MM.1S (cell line): ENCODE data around the gene SPHK1.

Experiments used
- DNase-seq: peaks from one replicate; pipeline ENCODE4 v3.0.0-alpha.2; 2015
- H2AFZ ChIP-seq: fragments of 300-600 bp; sonication (generic); 2 replicates; pipeline ENCODE4 v1.6.0; 2016; ENCODE audit warnings: antibody characterized with exemption, low read length
- H3F3A ChIP-seq: fragments of 300-600 bp; sonication (generic); 2 replicates; pipeline ENCODE4 v1.6.1; 2016; ENCODE audit warnings: mild to moderate bottlenecking, antibody characterized with exemption, low read length, moderate library complexity, mixed read lengths; ENCODE audit not compliant: insufficient read depth
- H3K27ac ChIP-seq: fragments of 300-600 bp; sonication (generic); 2 replicates; pipeline ENCODE4 v1.5.1; 2016; ENCODE audit warnings: mild to moderate bottlenecking, low read length
- H3K27me3 ChIP-seq: fragments of 300-600 bp; sonication (generic); replicated peaks from 2 replicates; pipeline ENCODE4 v1.6.0; 2016; ENCODE audit warnings: low read length; ENCODE audit not compliant: insufficient read depth
- H3K36me3 ChIP-seq: fragments of 300-600 bp; sonication (generic); replicated peaks from 2 replicates; pipeline ENCODE4 v1.6.1; 2016; ENCODE audit warnings: mild to moderate bottlenecking, low read length, mixed read lengths; ENCODE audit not compliant: insufficient read depth
- H3K4me1 ChIP-seq: fragments of 300-600 bp; sonication (generic); 2 replicates; pipeline ENCODE4 v1.6.1; 2016; ENCODE audit warnings: low read length, mixed read lengths
- H3K4me2 ChIP-seq: fragments of 300-600 bp; sonication (generic); 2 replicates; pipeline ENCODE4 v1.6.0; 2016; ENCODE audit warnings: low read depth, low read length
- H3K4me3 ChIP-seq: fragments of 300-600 bp; sonication (generic); 2 replicates; pipeline ENCODE4 v1.5.1; 2016; ENCODE audit warnings: low read length, mixed read lengths
- H3K79me2 ChIP-seq: fragments of 300-600 bp; sonication (generic); 2 replicates; pipeline ENCODE4 v1.6.1; 2016; ENCODE audit warnings: mixed run types, low read length, mixed read lengths
- H3K9ac ChIP-seq: fragments of 300-600 bp; sonication (generic); 2 replicates; pipeline ENCODE4 v1.6.1; 2016; ENCODE audit warnings: low read length, mixed read lengths
- H3K9me2 ChIP-seq: fragments of 300-600 bp; sonication (generic); replicated peaks from 2 replicates; pipeline ENCODE4 v1.6.1; 2016; ENCODE audit warnings: mild to moderate bottlenecking, low read length, mixed read lengths; ENCODE audit not compliant: insufficient read depth
- H3K9me3 ChIP-seq: fragments of 300-600 bp; sonication (generic); replicated peaks from 2 replicates; pipeline ENCODE4 v1.6.1; 2016; ENCODE audit warnings: mild to moderate bottlenecking, low read length, mixed read lengths; ENCODE audit not compliant: insufficient read depth
- H4K20me1 ChIP-seq: fragments of 300-600 bp; sonication (generic); 2 replicates; pipeline ENCODE4 v1.6.1; 2016; ENCODE audit warnings: mild to moderate bottlenecking, low read length, moderate library complexity, mixed read lengths; ENCODE audit not compliant: insufficient read depth
- EZH2 ChIP-seq: fragments of 300-600 bp; sonication (generic); optimal IDR thresholded peaks from 2 replicates; pipeline ENCODE3; 2017; ENCODE audit warnings: low read depth, mild to moderate bottlenecking, antibody characterized with exemption, low read length, mixed read lengths
- EZH2phosphoT487 ChIP-seq: fragments of 300-600 bp; sonication (generic); IDR thresholded peaks from 2 replicates; pipeline ENCODE4 v1.6.1; 2018; ENCODE audit warnings: antibody characterized with exemption, low read length
- TF ChIP-seq, protein P1 (sequence below): fragments of 300-600 bp; sonication (generic); IDR thresholded peaks from 2 replicates; pipeline ENCODE4 v1.5.1; 2016; ENCODE audit warnings: antibody characterized with exemption, low read length, mixed read lengths

Gene SPHK1

GRCh38 chr17:76353004-76353598 lies 31.3 kb upstream of the SPHK1 start:
- H4K20me1 ChIP-seq = no peaks in the 10 kb centered on the region
- TF ChIP-seq, protein P1, sequence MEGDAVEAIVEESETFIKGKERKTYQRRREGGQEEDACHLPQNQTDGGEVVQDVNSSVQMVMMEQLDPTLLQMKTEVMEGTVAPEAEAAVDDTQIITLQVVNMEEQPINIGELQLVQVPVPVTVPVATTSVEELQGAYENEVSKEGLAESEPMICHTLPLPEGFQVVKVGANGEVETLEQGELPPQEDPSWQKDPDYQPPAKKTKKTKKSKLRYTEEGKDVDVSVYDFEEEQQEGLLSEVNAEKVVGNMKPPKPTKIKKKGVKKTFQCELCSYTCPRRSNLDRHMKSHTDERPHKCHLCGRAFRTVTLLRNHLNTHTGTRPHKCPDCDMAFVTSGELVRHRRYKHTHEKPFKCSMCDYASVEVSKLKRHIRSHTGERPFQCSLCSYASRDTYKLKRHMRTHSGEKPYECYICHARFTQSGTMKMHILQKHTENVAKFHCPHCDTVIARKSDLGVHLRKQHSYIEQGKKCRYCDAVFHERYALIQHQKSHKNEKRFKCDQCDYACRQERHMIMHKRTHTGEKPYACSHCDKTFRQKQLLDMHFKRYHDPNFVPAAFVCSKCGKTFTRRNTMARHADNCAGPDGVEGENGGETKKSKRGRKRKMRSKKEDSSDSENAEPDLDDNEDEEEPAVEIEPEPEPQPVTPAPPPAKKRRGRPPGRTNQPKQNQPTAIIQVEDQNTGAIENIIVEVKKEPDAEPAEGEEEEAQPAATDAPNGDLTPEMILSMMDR = no peak
- TF ChIP-seq EZH2phosphoT487 (no peak), EZH2 (no peak)
- H3K79me2 ChIP-seq = peaks cover 37% of the 10 kb centered on the region
- 0 out of 2 replicates have a peak, but pooled peaks cover 5% of the 10 kb centered on the region for H3K4me1 ChIP-seq
- no peaks in the 10 kb centered on the region for H3K27me3 ChIP-seq
- peak overlapping the region; percentile 81 for H3K4me2 ChIP-seq
- H3K27ac ChIP-seq = peak overlapping the region; percentile 94; the same call in 1 of the 2 replicates
- no peaks in the 10 kb centered on the region for H3K36me3 ChIP-seq
- H3K4me3 ChIP-seq = peak overlapping the region; percentile 93
- 0 out of 2 replicates have a peak, but pooled peaks cover 7% of the 10 kb centered on the region for H3F3A ChIP-seq
- no peak for DNase-seq
- H3K9me3 ChIP-seq = no peaks in the 10 kb centered on the region
- no peaks in the 10 kb centered on the region for H3K9me2 ChIP-seq
- peak overlapping the region; percentile 74 for H2AFZ ChIP-seq
- peak overlapping the region; percentile 86 for H3K9ac ChIP-seq

DNA sequence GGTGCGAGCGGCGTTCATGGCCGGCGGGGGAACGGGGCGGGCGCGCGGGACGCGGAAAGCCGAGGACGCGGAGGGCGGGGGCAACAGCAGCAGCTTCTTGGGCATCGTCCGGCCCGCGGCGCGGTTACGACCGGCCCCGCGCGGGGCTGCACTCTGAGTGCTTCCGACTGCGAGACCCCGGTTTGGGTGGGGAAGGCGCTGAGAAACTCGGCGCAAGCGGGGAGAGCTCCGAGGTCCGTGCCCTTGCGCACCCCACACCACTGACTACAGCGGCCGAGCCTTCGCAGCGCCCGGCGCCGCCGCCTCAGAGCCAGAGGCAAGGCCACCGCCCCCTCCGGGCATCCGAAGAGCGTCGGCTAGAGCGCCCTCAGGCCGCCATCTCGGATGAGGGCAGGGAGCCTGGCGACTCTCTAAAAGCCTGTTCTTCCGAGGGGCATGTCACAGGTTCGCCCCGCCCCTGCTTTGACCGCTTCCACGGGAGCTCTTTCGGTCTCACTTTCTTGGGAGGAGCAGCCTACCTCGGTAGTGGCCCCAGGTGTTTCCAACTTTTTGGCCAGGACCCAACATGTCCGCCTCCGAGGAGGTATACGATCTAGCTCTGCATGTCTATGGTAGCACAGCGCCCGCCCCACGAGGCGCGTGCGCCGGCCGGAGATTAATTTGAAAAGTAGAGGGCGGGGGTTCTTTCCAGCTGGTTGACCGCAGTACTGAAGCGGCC lies 30.7 kb upstream of the SPHK1 start, which contains the start of gene PRPSAP1:
PRPSAP1 (minus strand) TSS at position 318 of the 718 bp plus-strand sequence; CDS start at position 105, 213 bp downstream.
- Histone ChIP-seq H3K9ac (peak within 1 kb of the TSS; percentile 86), H3K4me1 (0 out of 2 replicates have a peak, but pooled peaks cover 5% of the 10 kb centered on the region), H3F3A (0 out of 2 replicates have a peak, but pooled peaks cover 7% of the 10 kb centered on the region), H3K9me3 (no peaks in the 10 kb centered on the region), H3K4me3 (peak within 1 kb of the TSS; percentile 93), H3K27me3 (no peaks in the 10 kb centered on the region), H4K20me1 (no peaks in the 10 kb centered on the region), H3K4me2 (peak within 1 kb of the TSS; percentile 81), H3K9me2 (no peaks in the 10 kb centered on the region), H3K36me3 (no peaks in the 10 kb centered on the region), H2AFZ (peak within 1 kb of the TSS; percentile 74), H3K27ac (peak within 1 kb of the TSS; percentile 94), H3K79me2 (peaks cover 35% of the 10 kb centered on the region)
- TF ChIP-seq EZH2 (no peak), EZH2phosphoT487 (no peak)
- TF ChIP-seq, protein P1 = no peak
- peak; percentile 95 for DNase-seq

DNA sequence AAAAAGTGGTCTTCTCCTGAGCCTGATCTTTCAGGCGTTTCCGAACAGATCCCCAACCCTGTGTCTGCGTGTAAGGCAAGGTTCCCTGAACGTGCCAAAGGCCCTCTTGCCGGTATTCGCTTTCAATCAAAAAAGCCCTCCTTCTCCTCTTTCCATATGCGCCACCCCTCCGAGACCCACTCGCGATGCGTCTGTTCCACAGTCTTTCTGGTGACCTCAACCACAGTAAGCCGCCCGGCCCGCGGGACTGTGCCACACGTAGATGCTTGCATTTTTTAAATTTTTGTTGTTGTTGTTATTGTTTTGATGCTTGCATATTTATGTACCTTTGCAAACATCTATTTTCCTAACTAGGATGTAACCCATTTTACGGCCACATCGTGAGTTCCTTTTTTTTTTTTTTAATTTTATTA lies 30.1 kb upstream of the SPHK1 start:
- TF ChIP-seq, protein P1 = no peak
- TF ChIP-seq EZH2phosphoT487 = no peak
- TF ChIP-seq EZH2 = no peak
- Histone ChIP-seq H3K9me3 (no peaks in the 10 kb centered on the region), H3K36me3 (no peaks in the 10 kb centered on the region), H3K9ac (peak overlapping the region; percentile 86; the same call in 1 of the 2 replicates), H4K20me1 (no peaks in the 10 kb centered on the region), H3K9me2 (no peaks in the 10 kb centered on the region), H3K4me1 (0 out of 2 replicates have a peak, but pooled peaks cover 5% of the 10 kb centered on the region), H3K4me2 (peak overlapping the region; percentile 81), H2AFZ (peak overlapping the region; percentile 74), H3K27me3 (no peaks in the 10 kb centered on the region), H3K79me2 (peaks cover 34% of the 10 kb centered on the region), H3F3A (0 out of 2 replicates have a peak, but pooled peaks cover 7% of the 10 kb centered on the region), H3K27ac (peak overlapping the region; percentile 94), H3K4me3 (peak overlapping the region; percentile 93)
- no peak for DNase-seq
